GOT3 (cell line): Measurements from ENCODE around the gene SMYD2.

Experiments
- DNase-seq: peaks from one replicate; lab custom pipeline; 2025; ENCODE audit warnings: mixed read lengths; lab: John Stamatoyannopoulos, UW

The SMYD2 gene

DNA sequence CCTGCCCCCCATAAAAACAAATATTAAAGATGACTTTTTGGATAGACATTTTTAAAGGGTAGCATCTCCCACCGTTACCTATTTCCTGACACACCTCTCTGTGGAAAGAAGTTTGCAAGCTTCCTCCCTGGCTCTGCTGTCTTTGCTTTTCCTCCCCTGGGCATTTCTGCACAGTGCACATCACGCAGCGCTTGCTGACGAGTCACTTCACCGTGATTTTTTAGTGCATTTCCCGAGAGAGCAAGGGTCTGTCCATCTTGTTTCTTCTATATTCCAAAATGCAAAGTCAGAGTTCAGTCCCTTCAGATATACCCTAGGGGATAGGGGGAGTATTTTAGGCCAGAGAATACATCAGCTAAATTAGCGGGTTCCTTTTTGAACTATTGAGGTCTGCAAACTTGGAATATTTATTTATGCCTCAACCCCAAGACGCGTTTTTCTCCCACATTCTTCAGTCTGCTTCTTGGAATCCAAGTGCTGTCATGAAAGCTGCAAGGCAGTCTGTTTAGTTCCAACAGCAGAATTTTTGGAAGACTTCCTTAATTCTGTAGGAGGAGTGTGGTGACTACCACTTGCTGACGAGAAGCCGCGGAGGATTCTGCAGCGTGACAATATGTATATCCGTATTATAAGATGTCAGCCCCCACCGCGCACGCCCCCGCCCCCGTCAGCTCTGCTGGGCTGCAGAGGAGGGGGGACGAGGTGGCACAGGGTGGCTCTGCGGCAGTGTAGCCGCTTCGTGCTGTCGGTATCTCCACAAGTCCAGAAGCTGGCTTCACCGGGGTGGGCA is 22.4 kb downstream of the SMYD2 start:
- DNase-seq: no peak

DNA sequence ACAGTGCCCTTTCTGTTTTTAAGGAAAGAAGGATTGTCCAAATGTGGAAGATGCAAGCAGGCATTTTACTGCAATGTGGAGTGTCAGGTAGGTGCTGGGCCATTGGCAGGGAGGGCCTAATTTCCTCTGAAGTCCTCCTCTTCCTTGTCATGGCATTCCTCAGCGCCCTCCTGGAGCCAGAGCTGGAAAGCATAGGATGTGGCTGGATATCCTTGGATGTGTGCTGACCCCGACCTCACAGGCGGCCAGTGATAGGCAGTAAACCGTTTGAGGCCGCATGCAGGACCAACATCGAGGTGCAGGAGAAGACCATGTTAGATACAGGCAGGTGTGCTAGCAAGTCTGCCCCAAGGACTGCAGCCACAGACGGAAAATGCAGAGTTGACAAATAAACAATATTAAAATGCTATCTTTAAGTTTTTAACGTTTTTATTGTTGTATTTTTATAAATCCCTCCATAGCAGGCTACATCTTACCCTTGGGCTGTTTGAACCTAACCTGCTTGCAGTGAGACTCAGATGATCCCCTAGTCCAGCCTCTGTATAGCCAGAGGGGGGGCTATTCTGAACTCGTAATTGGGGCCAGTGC is 24.3 kb downstream of the SMYD2 start:
- DNase-seq: no peak

GRCh38 chr1:214306269-214306668 is 25.3 kb downstream of the SMYD2 start:
- DNase-seq: no peak

GRCh38 chr1:214310010-214310409 is 29.1 kb downstream of the SMYD2 start:
- no peak for DNase-seq

DNA sequence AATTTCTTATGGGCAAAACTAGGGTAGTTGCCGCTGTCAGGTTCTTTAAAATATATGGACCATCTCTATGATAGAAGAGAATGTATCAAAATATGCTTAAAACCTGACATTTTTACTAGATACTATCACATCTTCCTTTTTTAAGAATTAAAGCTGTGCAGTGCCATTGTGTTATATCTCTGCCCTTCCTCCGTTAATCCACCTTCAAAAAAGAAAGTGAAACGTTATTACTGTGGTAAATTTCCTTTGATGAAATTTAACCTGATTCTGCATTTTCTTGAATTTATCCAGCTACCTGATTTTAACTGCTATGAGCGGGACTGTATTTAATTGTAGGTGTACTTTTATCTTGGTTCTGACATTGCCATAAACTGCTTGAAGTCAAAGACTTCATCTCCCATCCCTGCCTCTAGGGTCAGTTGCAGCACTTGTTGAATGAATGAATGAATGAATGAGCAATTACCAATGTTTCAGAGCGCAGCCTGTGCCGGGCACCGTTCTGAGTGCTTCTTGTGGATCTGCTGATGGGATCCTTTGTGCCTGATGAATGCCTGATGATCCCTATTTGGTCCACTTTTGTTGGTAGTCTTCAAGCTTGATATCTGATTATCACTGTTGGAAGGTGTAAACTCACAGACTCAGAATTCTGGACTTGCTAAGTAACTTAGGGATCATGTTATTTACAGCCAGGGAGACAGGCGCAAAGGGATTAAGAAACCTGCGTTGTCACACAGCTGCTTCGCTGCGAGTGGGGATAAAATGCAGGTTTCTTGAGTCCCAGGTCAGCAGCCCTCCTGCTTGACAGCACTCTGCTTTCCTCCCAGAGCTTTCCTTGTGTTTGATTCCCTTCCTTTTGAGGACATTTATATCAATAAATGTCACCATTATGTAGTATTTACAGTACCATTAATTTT is 30.1 kb downstream of the SMYD2 start:
- DNase-seq: no peak

GRCh38 chr1:214312530-214313051 is 31.6 kb downstream of the SMYD2 start:
- DNase-seq: no peak

- no peak for DNase-seq
Measured at GRCh38 chr1:214314178-214314843, 33.4 kb downstream of the SMYD2 start.

DNA sequence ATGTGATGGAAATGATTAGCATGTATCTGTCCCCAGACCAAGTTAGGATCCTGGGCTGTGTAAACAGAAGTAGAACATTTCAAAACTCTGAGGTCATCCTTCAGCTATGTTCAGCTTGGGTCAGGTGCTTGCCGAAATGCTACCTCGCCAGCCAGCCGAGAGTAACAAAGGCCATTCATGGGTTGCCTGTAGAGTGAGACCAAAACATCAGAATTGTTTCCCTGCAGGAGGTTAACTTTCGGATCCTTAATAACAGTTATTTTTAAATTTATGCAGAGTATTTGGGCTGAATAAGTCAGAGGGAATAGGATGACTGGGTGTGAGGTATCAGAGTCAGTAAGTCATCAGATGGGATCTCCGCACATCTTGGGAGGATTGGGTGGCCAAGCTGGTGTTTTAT is 35.6 kb downstream of the SMYD2 start:
- DNase-seq: no peak

DNA sequence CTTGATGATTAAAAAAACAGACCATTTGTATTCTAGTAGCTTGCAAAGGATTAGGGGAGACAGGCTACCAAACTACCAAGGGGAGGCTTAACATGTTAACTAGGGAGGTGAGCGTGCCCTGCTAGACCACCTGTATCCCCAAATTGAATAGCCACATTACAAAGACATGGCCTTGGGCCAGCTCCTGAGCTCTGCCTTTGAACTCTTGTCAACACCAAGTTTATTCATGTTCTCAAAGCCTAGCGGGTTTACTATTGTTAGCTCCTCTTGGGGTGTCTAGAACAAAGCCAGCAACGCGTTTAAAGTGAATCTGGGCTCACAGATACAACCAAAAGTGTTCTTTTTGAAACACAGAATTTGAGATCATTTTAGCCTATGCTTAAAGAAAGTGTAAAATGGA is 36.3 kb downstream of the SMYD2 start:
- no peak for DNase-seq

DNA sequence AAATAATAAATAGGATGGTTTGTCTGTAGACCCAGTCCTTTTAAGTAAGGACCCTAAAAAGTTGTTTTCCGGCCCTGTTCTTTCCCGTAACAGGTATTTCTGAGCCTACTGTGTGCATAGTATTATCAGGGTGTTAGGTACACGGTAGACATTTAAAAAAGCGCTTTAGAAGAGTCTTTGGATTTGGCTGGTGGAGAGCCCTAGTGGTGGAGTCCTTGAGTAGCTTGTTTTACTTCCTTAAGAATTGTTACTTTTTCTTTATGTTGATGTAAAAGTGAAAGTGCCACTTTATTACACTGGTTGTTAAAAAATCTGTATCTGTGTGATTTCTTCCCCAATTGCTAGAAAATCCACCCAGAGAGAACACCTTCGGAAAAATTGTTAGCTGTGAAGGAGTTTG is 36.8 kb downstream of the SMYD2 start:
- DNase-seq: no peak

DNA sequence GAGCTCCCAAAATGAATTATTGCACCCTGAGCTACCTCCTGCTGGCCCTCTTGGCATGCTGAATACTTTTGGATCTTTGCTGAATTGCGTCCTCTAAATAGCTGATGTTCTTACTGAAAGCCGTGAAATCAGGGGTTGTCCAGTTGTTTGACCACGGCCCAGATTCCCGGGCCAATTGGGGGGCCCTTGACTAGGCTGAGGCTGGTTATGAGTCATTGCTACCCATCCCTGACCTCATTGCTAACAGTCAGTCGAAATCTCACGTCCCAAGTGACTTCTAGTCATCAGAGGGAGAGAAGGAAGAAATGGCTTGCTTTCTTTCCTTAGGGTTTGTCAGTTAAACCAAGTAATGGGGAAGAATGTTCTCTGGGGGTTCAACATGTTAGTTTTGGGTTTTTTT is 37.4 kb downstream of the SMYD2 start:
- no peak for DNase-seq

- no peak for DNase-seq
Measured at GRCh38 chr1:214318956-214319736, 38.2 kb downstream of the SMYD2 start.

GRCh38 chr1:214319938-214320337 is 39.0 kb downstream of the SMYD2 start:
- DNase-seq: no peak

DNA sequence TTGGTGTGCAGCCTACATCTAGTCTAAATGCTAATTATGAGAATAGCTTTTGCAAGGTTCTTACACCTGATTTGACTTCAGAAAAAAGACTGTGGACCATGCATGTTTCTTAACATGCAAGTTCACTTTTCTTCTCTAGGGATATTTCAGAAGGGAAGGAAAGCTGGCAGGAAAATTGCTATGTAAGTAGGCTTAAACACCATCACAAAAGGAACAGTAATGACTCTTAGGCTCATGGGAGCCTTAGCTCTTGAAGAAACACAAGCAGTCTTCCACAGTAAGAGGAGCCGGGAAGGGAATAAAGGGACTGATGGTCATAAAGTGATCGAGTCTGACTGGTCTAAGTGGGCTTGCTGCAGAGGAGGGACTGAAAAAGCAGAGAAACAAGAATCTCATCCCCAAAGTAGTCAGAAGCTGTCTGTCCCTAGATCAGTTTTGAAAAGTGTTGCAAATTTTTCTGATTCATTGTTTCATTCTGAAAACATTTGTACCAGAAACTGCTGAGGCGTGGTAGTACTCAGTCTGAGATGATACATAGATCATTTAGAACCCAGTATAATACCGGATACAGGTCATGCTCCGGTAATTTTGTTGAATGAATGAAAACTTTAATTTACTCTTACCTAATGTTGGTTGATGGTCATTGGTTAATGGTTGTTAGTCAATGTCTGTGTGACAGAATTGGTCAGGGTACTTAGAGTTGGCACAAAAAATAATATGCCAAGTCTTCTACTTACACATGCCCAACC is 40.9 kb downstream of the SMYD2 start:
- DNase-seq: no peak

- DNase-seq: no peak
Measured at GRCh38 chr1:214324896-214325800, 44.2 kb downstream of the SMYD2 start.

DNA sequence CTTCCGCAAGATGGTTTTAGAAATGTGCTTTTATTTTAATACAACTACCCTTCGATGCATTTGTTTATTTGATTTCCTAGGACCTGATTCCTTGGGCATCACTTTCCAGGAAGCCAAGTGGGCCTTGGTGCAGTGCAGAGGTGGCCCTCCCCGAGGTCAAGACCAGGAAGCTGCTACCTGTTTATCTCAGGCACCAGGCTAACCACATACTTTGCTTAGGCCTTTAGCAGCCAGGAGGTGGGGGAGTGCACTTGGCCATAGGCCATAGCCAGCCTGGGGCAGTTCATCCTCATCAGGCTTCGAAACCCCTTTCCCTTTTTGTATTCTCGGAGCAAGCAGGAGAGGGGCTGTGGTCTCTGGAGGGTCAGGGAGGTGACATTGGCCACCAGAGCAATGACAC is 45.4 kb downstream of the SMYD2 start:
- no peak for DNase-seq

DNA sequence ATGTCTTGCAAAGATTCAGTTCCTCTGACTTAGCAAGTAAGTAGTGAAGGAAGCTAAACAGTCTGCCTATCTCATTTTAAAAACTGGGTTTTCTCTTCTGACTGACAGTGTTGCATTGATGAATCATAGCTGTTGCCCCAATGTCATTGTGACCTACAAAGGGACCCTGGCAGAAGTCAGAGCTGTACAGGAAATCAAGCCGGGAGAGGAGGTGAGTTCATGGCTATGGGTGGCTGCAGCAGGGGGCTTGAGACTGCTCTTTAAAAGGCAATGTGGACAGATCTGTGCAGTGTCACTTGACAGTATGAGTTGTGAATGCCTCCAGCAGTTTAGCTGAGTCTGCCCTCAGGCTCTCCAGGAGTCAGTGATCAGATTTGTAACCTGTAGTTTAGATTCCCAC is 46.6 kb downstream of the SMYD2 start:
- DNase-seq: no peak

DNA sequence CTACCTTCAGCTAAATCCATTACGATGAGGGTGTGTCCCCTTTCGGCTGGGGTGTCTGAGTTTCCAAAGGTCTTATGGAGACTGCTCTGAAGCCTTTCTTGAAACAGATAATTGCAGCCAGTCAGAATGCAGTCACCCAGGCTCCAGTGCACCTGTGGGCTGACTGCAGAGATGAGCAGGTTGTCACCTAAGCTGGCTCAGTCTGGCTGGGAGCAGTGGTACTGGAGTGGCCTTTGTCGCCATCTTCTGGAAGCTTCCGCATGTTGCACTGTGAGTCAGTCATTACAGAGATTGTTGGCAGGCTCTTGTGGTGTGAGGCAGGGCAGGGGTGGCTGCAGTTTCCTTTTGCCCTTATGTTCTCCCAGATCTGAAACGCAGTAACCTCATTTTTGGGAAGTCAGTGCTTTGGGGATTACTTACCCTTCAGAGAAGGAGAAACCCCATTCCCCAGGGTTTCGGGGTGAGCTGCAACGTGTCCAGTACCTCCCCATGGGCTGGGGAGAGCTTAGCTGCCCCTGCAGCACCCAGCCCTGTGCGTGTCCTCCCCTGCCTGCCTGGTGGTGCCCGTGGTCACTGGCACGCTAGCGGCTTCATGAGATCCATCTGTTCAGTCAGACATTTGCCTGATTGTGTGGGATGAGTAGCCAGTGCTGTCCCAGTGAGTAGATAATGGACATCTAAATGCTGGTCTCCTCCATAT is 48.0 kb downstream of the SMYD2 start:
- no peak for DNase-seq
